ENCODE data around the gene CCNJL.

DNA sequence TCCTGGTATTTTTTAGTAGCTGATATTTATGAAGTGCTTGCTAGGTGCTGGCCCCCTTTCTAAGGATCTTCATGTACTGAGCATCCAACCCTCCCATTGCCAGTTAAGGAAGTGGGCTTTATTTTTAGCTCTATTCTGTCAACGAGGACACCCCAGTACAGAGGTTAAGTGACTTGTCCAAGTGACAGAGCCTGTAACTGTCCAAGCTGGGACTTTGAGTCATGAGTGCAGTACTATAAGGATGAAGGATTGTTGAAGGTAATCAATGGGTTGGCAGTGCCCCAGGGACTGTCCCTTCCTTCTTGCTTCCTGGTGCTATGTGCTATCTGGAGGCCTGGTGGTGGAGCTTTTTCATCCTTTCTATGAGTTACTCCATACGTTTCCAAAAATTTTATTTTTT lies 101.0 kb downstream of the CCNJL start:
- TF ChIP-seq, protein P1, sequence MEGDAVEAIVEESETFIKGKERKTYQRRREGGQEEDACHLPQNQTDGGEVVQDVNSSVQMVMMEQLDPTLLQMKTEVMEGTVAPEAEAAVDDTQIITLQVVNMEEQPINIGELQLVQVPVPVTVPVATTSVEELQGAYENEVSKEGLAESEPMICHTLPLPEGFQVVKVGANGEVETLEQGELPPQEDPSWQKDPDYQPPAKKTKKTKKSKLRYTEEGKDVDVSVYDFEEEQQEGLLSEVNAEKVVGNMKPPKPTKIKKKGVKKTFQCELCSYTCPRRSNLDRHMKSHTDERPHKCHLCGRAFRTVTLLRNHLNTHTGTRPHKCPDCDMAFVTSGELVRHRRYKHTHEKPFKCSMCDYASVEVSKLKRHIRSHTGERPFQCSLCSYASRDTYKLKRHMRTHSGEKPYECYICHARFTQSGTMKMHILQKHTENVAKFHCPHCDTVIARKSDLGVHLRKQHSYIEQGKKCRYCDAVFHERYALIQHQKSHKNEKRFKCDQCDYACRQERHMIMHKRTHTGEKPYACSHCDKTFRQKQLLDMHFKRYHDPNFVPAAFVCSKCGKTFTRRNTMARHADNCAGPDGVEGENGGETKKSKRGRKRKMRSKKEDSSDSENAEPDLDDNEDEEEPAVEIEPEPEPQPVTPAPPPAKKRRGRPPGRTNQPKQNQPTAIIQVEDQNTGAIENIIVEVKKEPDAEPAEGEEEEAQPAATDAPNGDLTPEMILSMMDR (conservative IDR thresholded peaks at IDR 0.05; ENCODE audit: low read depth, low read length), result no peak
- TF ChIP-seq EZH2 (IDR thresholded peaks at IDR 0.05; ENCODE audit: borderline replicate concordance, low read depth, low read length, poor library complexity, severe bottlenecking), result no peak
